Cardiac muscle cell (in vitro differentiated cells and primary cell): ENCODE results near the gene PRKCA. TPM values are rescaled to one million over a fixed set of nuclear protein-coding genes. Genes with fewer than 3 reads are reported as not detected.

Experiments
- DNase-seq, 2 donors: peaks; one replicate each; pipeline versions ENCODE4 v3.0.0 to v3.0.0-alpha.2; 2010 to 2017; ENCODE audit warnings: low read depth in 1 of 2, low spot score in 1 of 2
- H3K27ac ChIP-seq: fragments of 200-600 bp; sonication (generic); 2 replicates; pipeline ENCODE4 v1.5.1; 2016
- H3K27me3 ChIP-seq: fragments of 200-600 bp; sonication (generic); 2 replicates; pipeline ENCODE4 v1.6.0; 2016; ENCODE audit warnings: control low read depth
- H3K36me3 ChIP-seq: fragments of 200-600 bp; sonication (generic); 2 replicates; pipeline ENCODE4 v1.5.1; 2016; ENCODE audit warnings: control low read depth
- H3K4me1 ChIP-seq: fragments of 200-600 bp; sonication (generic); 2 replicates; pipeline ENCODE4 v1.8.1; 2017; ENCODE audit warnings: low read depth, mild to moderate bottlenecking, mixed run types
- H3K4me3 ChIP-seq: fragments of 200-600 bp; sonication (generic); 2 replicates; pipeline ENCODE4 v1.5.1; 2016; ENCODE audit warnings: mild to moderate bottlenecking
- H3K9me3 ChIP-seq: fragments of 200-600 bp; sonication (generic); 2 replicates; pipeline ENCODE4 v1.5.1; 2017; ENCODE audit warnings: low read depth, mild to moderate bottlenecking, control low read depth
- CTCF ChIP-seq: IDR thresholded peaks from 2 replicates; pipeline ENCODE4 v1.5.1; 2012; ENCODE audit warnings: low read depth, mild to moderate bottlenecking, low read length
- polyA plus RNA-seq: library from polyadenylated mRNA; unstranded; fragments of >200 nt; fragmentation: Nextera tagmentation; extraction: Ambion mirVana; gene quantifications from 2 replicates; pipeline ENCODE4 v1.2.1, GENCODE V29; 2016
- total RNA-seq: library from RNA; depleted of rRNA; stranded (reverse); fragments of >200 nt; gene quantifications from 2 replicates; pipeline ENCODE4 v1.2.3, GENCODE V29; 2016

PRKCA gene
- total and polyA plus RNA-seq, 2 experiments from 2014 or later, result 3.1 to 10.3 TPM

GRCh38 chr17:66379996-66380395 lies 77.6 kb downstream of the PRKCA start:
- H3K9me3 ChIP-seq, result no peaks in the 10 kb centered on the region
- no peak for TF ChIP-seq CTCF

GRCh38 chr17:66381701-66382362 lies 79.4 kb downstream of the PRKCA start:
- Histone ChIP-seq H3K4me1 (no peaks in the 10 kb centered on the region), H3K36me3 (no peaks in the 10 kb centered on the region), H3K27ac (no peak overlapping the region), H3K4me3 (no peak overlapping the region), H3K27me3 (no peaks in the 10 kb centered on the region), H3K9me3 (no peaks in the 10 kb centered on the region)
- TF ChIP-seq CTCF, result no peak
- no peak for DNase-seq

More at GRCh38 chr17:66379996-66380395, 77.6 kb downstream of the PRKCA start:
- Histone ChIP-seq H3K27me3 (no peaks in the 10 kb centered on the region), H3K27ac (no peak overlapping the region), H3K4me1 (no peaks in the 10 kb centered on the region), H3K36me3 (no peaks in the 10 kb centered on the region), H3K4me3 (no peak overlapping the region)
- DNase-seq, result no peak

- no peak overlapping the region for H3K27ac ChIP-seq
- TF ChIP-seq CTCF, result no peak
- H3K4me3 ChIP-seq, result no peak overlapping the region
- H3K27me3 ChIP-seq, result no peaks in the 10 kb centered on the region
- H3K36me3 ChIP-seq, result no peaks in the 10 kb centered on the region
- no peaks in the 10 kb centered on the region for H3K4me1 ChIP-seq
- no peaks in the 10 kb centered on the region for H3K9me3 ChIP-seq
- peak in 1 of 2 donors; percentile 96 for DNase-seq
Measured at GRCh38 chr17:66383333-66383732, 80.9 kb downstream of the PRKCA start.

- DNase-seq, result peak in 1 of 2 donors; percentile 88
- Histone ChIP-seq H3K4me1 (no peaks in the 10 kb centered on the region), H3K27me3 (no peaks in the 10 kb centered on the region), H3K27ac (no peak overlapping the region), H3K9me3 (no peaks in the 10 kb centered on the region), H3K4me3 (no peak overlapping the region), H3K36me3 (no peaks in the 10 kb centered on the region)
- TF ChIP-seq CTCF, result no peak
Measured at GRCh38 chr17:66386498-66387351, 84.3 kb downstream of the PRKCA start.

GRCh38 chr17:66387392-66387981 lies 85.1 kb downstream of the PRKCA start:
- DNase-seq, result no peak
- no peak for TF ChIP-seq CTCF
- H3K9me3 ChIP-seq, result no peaks in the 10 kb centered on the region
- H3K4me1 ChIP-seq, result no peaks in the 10 kb centered on the region
- H3K4me3 ChIP-seq, result no peak overlapping the region
- H3K27me3 ChIP-seq, result no peaks in the 10 kb centered on the region
- no peaks in the 10 kb centered on the region for H3K36me3 ChIP-seq
- H3K27ac ChIP-seq, result no peak overlapping the region
